IMR-90 (cell line): ENCODE data around the gene CUX1.

Experiments
- MAFK ChIP-seq: IDR thresholded peaks from 2 replicates; pipeline ENCODE4 v1.6.1; 2012; ENCODE audit warnings: low read depth, low read length, improper control_type of control experiment
- RFX5 ChIP-seq: IDR thresholded peaks from 2 replicates; pipeline ENCODE4 v1.8.0; 2012; ENCODE audit warnings: low read depth, mild to moderate bottlenecking, low read length, moderate library complexity
- TF ChIP-seq, protein P1 (sequence below): conservative IDR thresholded peaks from 2 replicates; pipeline ENCODE4 v1.5.1; 2012; ENCODE audit warnings: mild to moderate bottlenecking, low read depth, low read length, improper control_type of control experiment

DNA sequence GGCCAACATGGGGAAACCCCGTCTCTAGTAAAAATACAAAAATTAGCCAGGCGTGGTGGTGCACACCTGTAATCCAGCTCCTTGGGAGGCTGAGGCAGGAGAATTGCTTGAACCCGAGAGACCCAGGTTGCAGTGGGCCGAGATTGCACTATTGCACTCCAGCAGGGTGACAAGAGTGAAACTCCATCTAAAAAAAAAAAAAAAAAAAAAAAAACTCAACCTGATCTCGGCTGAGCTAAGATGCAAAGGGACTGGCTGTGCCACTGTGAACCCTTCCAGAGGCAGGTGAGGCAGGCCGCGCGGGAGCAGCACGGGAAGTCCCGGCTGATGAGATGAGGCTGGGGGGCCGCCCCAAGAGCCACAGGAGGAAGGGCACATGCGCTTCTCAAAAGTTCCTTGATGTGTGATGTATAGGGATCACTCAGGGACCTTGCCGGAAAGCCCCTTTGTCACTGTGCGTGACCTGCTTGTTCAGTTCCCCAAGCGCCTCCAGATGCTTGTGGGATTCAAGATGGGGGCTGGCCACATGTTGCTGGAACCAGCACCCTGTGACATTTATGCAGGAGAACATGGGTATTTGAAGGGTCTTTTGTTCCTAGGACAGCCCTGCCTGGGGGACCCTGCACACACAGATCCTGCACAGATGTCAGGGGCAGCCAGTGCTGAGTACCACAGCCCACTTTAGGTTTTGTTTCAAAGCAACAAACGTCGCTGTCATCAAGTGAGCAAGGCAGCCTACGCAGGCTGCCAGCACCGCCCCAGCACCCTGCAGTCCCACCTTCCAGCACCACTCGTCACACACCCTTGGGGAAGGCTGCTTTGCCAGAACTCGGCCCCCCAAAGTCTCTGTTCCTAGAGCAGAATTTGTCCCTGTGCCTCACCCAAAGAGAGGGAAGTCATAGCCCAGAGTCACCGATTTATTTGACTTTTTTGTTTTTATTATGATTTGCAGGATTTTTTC is 394.4 kb downstream of the CUX1 start:
- TF ChIP-seq RFX5: no peak
- TF ChIP-seq, protein P1, sequence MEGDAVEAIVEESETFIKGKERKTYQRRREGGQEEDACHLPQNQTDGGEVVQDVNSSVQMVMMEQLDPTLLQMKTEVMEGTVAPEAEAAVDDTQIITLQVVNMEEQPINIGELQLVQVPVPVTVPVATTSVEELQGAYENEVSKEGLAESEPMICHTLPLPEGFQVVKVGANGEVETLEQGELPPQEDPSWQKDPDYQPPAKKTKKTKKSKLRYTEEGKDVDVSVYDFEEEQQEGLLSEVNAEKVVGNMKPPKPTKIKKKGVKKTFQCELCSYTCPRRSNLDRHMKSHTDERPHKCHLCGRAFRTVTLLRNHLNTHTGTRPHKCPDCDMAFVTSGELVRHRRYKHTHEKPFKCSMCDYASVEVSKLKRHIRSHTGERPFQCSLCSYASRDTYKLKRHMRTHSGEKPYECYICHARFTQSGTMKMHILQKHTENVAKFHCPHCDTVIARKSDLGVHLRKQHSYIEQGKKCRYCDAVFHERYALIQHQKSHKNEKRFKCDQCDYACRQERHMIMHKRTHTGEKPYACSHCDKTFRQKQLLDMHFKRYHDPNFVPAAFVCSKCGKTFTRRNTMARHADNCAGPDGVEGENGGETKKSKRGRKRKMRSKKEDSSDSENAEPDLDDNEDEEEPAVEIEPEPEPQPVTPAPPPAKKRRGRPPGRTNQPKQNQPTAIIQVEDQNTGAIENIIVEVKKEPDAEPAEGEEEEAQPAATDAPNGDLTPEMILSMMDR: no peak
- TF ChIP-seq MAFK: no peak
